Prostate gland (tissue), 2 donors: ENCODE data around the gene MTCH1.

Source experiments
- POLR2AphosphoS5 ChIP-seq: sonication (generic); formaldehyde crosslinking; IDR thresholded peaks from one replicate; pipeline ENCODE4 v1.6.1; 2017; ENCODE audit warnings: antibody characterized with exemption
- TF ChIP-seq, protein P1 (sequence below), 4 experiments: fragments of 200-600 bp in 2 of 4; fragments of 450-650 bp in 2 of 4; sonication (generic) in 2 of 4; IDR thresholded peaks; 1 replicate in 3 of 4; 2 replicates in 1 of 4; pipeline ENCODE4 v1.5.1; 2016 to 2019; ENCODE audit warnings: antibody characterized with exemption in 4 of 4, mild to moderate bottlenecking in 2 of 4, moderate library complexity in 2 of 4

GRCh38 chr6:36963451-36964290, 22.3 kb downstream of the MTCH1 start:
- TF ChIP-seq, protein P1, sequence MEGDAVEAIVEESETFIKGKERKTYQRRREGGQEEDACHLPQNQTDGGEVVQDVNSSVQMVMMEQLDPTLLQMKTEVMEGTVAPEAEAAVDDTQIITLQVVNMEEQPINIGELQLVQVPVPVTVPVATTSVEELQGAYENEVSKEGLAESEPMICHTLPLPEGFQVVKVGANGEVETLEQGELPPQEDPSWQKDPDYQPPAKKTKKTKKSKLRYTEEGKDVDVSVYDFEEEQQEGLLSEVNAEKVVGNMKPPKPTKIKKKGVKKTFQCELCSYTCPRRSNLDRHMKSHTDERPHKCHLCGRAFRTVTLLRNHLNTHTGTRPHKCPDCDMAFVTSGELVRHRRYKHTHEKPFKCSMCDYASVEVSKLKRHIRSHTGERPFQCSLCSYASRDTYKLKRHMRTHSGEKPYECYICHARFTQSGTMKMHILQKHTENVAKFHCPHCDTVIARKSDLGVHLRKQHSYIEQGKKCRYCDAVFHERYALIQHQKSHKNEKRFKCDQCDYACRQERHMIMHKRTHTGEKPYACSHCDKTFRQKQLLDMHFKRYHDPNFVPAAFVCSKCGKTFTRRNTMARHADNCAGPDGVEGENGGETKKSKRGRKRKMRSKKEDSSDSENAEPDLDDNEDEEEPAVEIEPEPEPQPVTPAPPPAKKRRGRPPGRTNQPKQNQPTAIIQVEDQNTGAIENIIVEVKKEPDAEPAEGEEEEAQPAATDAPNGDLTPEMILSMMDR (IDR thresholded peaks at IDR 0.05), result no peak
- no peak for TF ChIP-seq POLR2AphosphoS5
